DOHH2 (cell line): ENCODE results near the gene SH2D6.

Experiments
- CTCF ChIP-seq: fragments of 200-600 bp; sonication (generic); IDR thresholded peaks from one replicate; pipeline ENCODE4 v1.5.1; 2014; ENCODE audit warnings: antibody characterized with exemption, mild to moderate bottlenecking, low read depth, low read length; ENCODE audit not compliant: poor library complexity, severe bottlenecking
- EZH2phosphoT487 ChIP-seq: fragments of 200-600 bp; sonication (generic); IDR thresholded peaks from 2 replicates; pipeline ENCODE4 v1.6.1; 2017; ENCODE audit warnings: borderline replicate concordance, mild to moderate bottlenecking, antibody characterized with exemption, low read length, moderate library complexity, mixed read lengths

- TF ChIP-seq CTCF, result no peak
- TF ChIP-seq EZH2phosphoT487, result no peak
These were observed 67.3 kb downstream of the SH2D6 start for GRCh38 chr2:85485815-85486214.
